Measurements from ENCODE around the gene IL27RA.

DNA sequence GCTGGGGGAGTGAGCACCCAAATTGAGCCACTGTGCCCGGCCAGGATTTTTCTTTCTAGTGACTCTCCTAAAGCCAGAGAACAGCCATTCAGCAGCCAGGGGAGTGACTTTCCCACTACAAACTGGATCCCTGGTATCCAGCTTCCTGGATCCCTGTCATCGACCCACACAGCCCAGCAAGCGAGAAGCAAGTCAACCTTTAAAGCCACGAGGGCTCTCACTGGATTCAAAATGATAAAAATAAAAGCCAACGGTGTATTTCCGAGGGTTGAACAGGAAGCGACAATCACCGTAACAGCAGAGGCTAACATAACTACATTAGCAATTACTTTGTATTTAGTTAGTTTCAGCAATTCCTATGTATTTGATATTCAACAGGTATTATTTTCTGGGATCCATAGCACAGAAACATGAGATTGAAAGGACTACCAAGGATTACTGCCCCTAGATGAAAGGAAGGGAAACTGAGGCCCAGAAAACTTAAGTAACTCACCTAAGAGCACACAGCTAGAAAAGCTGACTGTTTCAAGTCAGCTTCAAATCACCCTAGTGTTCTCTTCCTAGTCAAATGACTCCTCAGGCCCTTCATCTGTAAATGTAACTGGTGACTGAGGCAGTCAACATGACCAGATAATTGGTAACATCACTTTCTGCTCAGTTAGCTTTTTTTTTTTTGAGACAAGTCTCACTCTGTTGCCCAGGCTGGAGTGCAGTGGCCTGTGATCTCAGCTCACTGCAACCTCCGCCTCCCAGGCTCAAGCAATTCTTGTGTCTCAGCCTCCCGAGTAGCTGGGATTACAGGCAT, 28.1 kb upstream of the IL27RA start:
- TF ChIP-seq CTCF (tag by site-specific recombination; IDR thresholded peaks at IDR 0.05), result no peak
- no peak for TF ChIP-seq REST (tag by site-specific recombination; IDR thresholded peaks at IDR 0.05)
- TF ChIP-seq, protein P1, sequence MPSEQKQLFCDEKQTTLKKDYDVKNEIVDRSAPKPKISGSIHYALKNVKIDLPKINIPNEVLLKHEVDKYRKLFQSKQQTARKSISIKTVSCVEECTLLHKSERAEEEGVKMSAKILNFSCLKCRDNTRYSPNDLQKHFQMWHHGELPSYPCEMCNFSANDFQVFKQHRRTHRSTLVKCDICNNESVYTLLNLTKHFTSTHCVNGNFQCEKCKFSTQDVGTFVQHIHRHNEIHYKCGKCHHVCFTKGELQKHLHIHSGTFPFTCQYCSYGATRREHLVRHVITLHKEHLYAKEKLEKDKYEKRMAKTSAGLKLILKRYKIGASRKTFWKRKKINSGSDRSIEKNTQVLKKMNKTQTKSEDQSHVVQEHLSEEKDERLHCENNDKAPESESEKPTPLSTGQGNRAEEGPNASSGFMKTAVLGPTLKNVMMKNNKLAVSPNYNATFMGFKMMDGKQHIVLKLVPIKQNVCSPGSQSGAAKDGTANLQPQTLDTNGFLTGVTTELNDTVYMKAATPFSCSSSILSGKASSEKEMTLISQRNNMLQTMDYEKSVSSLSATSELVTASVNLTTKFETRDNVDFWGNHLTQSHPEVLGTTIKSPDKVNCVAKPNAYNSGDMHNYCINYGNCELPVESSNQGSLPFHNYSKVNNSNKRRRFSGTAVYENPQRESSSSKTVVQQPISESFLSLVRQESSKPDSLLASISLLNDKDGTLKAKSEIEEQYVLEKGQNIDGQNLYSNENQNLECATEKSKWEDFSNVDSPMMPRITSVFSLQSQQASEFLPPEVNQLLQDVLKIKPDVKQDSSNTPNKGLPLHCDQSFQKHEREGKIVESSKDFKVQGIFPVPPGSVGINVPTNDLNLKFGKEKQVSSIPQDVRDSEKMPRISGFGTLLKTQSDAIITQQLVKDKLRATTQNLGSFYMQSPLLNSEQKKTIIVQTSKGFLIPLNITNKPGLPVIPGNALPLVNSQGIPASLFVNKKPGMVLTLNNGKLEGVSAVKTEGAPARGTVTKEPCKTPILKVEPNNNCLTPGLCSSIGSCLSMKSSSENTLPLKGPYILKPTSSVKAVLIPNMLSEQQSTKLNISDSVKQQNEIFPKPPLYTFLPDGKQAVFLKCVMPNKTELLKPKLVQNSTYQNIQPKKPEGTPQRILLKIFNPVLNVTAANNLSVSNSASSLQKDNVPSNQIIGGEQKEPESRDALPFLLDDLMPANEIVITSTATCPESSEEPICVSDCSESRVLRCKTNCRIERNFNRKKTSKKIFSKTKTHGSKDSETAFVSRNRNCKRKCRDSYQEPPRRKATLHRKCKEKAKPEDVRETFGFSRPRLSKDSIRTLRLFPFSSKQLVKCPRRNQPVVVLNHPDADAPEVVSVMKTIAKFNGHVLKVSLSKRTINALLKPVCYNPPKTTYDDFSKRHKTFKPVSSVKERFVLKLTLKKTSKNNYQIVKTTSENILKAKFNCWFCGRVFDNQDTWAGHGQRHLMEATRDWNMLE (tag by site-specific recombination; conservative IDR thresholded peaks at IDR 0.05; ENCODE audit: low read depth), result no peak
- no peak for TF ChIP-seq ZNF114 (tag by site-specific recombination; IDR thresholded peaks at IDR 0.05)
- TF ChIP-seq ZNF530 (tag by site-specific recombination; IDR thresholded peaks at IDR 0.05; ENCODE audit: low read depth), result no peak
- no peak for TF ChIP-seq ZNF324 (tag by site-specific recombination; IDR thresholded peaks at IDR 0.05)
- no peak for TF ChIP-seq ZNF311 (tag by site-specific recombination; IDR thresholded peaks at IDR 0.05; ENCODE audit: borderline replicate concordance)
- TF ChIP-seq ZBTB17 (tag by site-specific recombination; IDR thresholded peaks at IDR 0.05), result no peak
- no peak for TF ChIP-seq ZNF266 (tag by site-specific recombination; IDR thresholded peaks at IDR 0.05; ENCODE audit: low read depth)
- no peak for TF ChIP-seq YY1 (tag by site-specific recombination; IDR thresholded peaks at IDR 0.05)
- TF ChIP-seq, protein P2, sequence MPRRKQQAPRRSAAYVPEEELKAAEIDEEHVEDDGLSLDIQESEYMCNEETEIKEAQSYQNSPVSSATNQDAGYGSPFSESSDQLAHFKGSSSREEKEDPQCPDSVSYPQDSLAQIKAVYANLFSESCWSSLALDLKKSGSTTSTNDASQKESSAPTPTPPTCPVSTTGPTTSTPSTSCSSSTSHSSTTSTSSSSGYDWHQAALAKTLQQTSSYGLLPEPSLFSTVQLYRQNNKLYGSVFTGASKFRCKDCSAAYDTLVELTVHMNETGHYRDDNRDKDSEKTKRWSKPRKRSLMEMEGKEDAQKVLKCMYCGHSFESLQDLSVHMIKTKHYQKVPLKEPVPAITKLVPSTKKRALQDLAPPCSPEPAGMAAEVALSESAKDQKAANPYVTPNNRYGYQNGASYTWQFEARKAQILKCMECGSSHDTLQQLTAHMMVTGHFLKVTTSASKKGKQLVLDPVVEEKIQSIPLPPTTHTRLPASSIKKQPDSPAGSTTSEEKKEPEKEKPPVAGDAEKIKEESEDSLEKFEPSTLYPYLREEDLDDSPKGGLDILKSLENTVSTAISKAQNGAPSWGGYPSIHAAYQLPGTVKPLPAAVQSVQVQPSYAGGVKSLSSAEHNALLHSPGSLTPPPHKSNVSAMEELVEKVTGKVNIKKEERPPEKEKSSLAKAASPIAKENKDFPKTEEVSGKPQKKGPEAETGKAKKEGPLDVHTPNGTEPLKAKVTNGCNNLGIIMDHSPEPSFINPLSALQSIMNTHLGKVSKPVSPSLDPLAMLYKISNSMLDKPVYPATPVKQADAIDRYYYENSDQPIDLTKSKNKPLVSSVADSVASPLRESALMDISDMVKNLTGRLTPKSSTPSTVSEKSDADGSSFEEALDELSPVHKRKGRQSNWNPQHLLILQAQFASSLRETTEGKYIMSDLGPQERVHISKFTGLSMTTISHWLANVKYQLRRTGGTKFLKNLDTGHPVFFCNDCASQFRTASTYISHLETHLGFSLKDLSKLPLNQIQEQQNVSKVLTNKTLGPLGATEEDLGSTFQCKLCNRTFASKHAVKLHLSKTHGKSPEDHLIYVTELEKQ (tag by site-specific recombination; IDR thresholded peaks at IDR 0.05; ENCODE audit: borderline replicate concordance), result no peak

All from HEK293 (cell line).